Measurements from ENCODE around the gene BTD.

DNA sequence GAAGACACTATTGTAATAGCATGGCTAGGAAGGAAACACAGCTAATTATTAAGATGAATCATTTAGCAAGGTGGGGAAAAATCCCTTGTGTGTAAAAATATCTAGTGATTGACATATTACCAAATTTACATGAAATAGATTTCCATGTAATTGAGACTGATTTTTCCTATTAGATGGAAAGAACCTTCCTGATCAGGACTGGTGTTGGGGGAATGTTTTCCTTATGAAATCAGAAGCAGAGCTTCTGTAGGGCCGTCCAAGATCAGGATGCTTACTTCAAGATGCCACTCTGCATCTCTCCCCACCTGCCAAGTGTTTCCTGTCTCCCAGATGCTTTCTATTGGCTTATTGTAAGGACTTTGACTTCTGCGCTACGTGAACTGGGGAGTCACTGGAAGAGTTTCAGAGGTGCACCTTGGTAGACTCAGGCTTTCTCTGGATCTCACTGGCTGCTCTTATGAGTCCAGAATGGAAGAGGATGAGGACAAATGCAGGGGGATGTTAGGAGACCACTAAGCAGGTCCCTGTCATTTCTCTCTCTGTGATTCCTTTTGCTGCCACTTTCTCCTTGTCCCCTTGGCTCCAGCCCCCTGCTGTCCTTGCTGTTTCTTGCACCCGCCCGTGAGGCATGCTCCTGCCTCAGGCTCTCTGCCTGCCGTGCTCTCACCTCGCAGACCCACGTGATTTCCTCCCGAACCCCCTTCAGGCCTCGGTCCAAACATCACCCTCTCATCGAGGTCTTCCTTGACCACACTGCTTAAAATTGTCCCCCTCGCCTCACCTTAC is 30.1 kb downstream of the BTD start:
- TF ChIP-seq SIN3A (IDR thresholded peaks at IDR 0.05; ENCODE audit: borderline replicate concordance, insufficient read depth, low read length) (no peak), TAF1 (IDR thresholded peaks at IDR 0.05; ENCODE audit: borderline replicate concordance, insufficient read depth, low read length) (no peak), POLR2AphosphoS5 (IDR thresholded peaks at IDR 0.05; ENCODE audit: low read depth, low read length) (no peak), FOXP2 (optimal IDR thresholded peaks at IDR 0.05; ENCODE audit: borderline replicate concordance, extremely low read depth, extremely low read length, insufficient read depth) (no peak)
- TF ChIP-seq, protein P1, sequence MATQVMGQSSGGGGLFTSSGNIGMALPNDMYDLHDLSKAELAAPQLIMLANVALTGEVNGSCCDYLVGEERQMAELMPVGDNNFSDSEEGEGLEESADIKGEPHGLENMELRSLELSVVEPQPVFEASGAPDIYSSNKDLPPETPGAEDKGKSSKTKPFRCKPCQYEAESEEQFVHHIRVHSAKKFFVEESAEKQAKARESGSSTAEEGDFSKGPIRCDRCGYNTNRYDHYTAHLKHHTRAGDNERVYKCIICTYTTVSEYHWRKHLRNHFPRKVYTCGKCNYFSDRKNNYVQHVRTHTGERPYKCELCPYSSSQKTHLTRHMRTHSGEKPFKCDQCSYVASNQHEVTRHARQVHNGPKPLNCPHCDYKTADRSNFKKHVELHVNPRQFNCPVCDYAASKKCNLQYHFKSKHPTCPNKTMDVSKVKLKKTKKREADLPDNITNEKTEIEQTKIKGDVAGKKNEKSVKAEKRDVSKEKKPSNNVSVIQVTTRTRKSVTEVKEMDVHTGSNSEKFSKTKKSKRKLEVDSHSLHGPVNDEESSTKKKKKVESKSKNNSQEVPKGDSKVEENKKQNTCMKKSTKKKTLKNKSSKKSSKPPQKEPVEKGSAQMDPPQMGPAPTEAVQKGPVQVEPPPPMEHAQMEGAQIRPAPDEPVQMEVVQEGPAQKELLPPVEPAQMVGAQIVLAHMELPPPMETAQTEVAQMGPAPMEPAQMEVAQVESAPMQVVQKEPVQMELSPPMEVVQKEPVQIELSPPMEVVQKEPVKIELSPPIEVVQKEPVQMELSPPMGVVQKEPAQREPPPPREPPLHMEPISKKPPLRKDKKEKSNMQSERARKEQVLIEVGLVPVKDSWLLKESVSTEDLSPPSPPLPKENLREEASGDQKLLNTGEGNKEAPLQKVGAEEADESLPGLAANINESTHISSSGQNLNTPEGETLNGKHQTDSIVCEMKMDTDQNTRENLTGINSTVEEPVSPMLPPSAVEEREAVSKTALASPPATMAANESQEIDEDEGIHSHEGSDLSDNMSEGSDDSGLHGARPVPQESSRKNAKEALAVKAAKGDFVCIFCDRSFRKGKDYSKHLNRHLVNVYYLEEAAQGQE (IDR thresholded peaks at IDR 0.05; ENCODE audit: insufficient read depth in 1 of 2, low read depth in 2 of 2, low read length in 2 of 2), result no peak
